ENCODE results near the gene CERK. TPM values are rescaled to one million over a fixed set of nuclear protein-coding genes. Genes with fewer than 3 reads are reported as not detected.

CERK gene
- polyA plus RNA-seq, 1 donor from 2014 or later: 57.4 TPM

- Histone ChIP-seq H2AFZ (ENCODE audit: low read depth, low read length) (no peak overlapping the region), H3K4me3 (ENCODE audit: low read length) (no peak overlapping the region), H3F3A (ENCODE audit: insufficient read depth, low read length, poor library complexity, severe bottlenecking) (no peaks in the 10 kb centered on the region), H3K27me3 (ENCODE audit: insufficient read depth, low read depth, low read length) (no peaks in the 10 kb centered on the region), H3K9ac (ENCODE audit: low read length) (no peak overlapping the region), H3K4me2 (ENCODE audit: low read length) (no peak overlapping the region), H3K9me3 (ENCODE audit: low read length) (no peaks in the 10 kb centered on the region), H3K79me2 (replicated peaks; ENCODE audit: insufficient read depth, low read length) (peaks cover 46% of the 10 kb centered on the region), H3K36me3 (ENCODE audit: insufficient read depth, low read length) (no peaks in the 10 kb centered on the region), H4K20me1 (ENCODE audit: insufficient read depth) (no peaks in the 10 kb centered on the region), H3K27ac (ENCODE audit: low read length) (no peak overlapping the region), H3K9me2 (ENCODE audit: insufficient read depth, low read length) (no peaks in the 10 kb centered on the region)
- TF ChIP-seq CTCF (IDR thresholded peaks at IDR 0.05; ENCODE audit: poor library complexity, severe bottlenecking) (no peak), EZH2 (IDR thresholded peaks at IDR 0.05; ENCODE audit: borderline replicate concordance, insufficient read depth, low read length, poor library complexity, severe bottlenecking) (no peak), TAF1 (IDR thresholded peaks at IDR 0.05; ENCODE audit: low read depth) (no peak)
Measured at GRCh38 chr22:46732513-46732912, 5.5 kb downstream of the CERK start.

GRCh38 chr22:46732041-46732379, 6.0 kb downstream of the CERK start:
- Histone ChIP-seq H3K36me3 (ENCODE audit: insufficient read depth, low read length) (no peaks in the 10 kb centered on the region), H3K79me2 (replicated peaks; ENCODE audit: insufficient read depth, low read length) (peaks cover 43% of the 10 kb centered on the region), H3K27me3 (ENCODE audit: insufficient read depth, low read depth, low read length) (no peaks in the 10 kb centered on the region), H3F3A (ENCODE audit: insufficient read depth, low read length, poor library complexity, severe bottlenecking) (no peaks in the 10 kb centered on the region), H4K20me1 (ENCODE audit: insufficient read depth) (no peaks in the 10 kb centered on the region), H3K27ac (ENCODE audit: low read length) (no peak overlapping the region), H2AFZ (ENCODE audit: low read depth, low read length) (no peak overlapping the region), H3K4me3 (ENCODE audit: low read length) (no peak overlapping the region), H3K4me2 (ENCODE audit: low read length) (no peak overlapping the region), H3K9me3 (ENCODE audit: low read length) (no peaks in the 10 kb centered on the region), H3K9me2 (ENCODE audit: insufficient read depth, low read length) (no peaks in the 10 kb centered on the region), H3K9ac (ENCODE audit: low read length) (no peak overlapping the region)
- TF ChIP-seq EZH2 (IDR thresholded peaks at IDR 0.05; ENCODE audit: borderline replicate concordance, insufficient read depth, low read length, poor library complexity, severe bottlenecking): no peak
- no peak for TF ChIP-seq POLR2AphosphoS5 (IDR thresholded peaks at IDR 0.05)
- no peak for TF ChIP-seq EP300 (conservative IDR thresholded peaks at IDR 0.05; ENCODE audit: poor library complexity, severe bottlenecking)
- no peak for TF ChIP-seq SMC3 (conservative IDR thresholded peaks at IDR 0.05; ENCODE audit: poor library complexity)
- TF ChIP-seq TAF1 (IDR thresholded peaks at IDR 0.05; ENCODE audit: low read depth): no peak
- no peak for TF ChIP-seq REST (IDR thresholded peaks at IDR 0.05; ENCODE audit: borderline replicate concordance)
- TF ChIP-seq CTCF (IDR thresholded peaks at IDR 0.05; ENCODE audit: poor library complexity, severe bottlenecking): no peak
- TF ChIP-seq MXI1 (conservative IDR thresholded peaks at IDR 0.05; ENCODE audit: poor library complexity, severe bottlenecking): no peak
- TF ChIP-seq RAD21 (conservative IDR thresholded peaks at IDR 0.05): no peak
